ENCODE data around the gene MORF4L1.

- TF ChIP-seq CTCF (IDR thresholded peaks at IDR 0.05; ENCODE audit: low read length) (no peak), EZH2 (IDR thresholded peaks at IDR 0.05; ENCODE audit: borderline replicate concordance, low read length) (no peak)
These were observed 35.1 kb upstream of the MORF4L1 start for GRCh38 chr15:78837543-78837942.

Measured in OCI-LY1 (cell line).